ENCODE data around the gene STARD10. TPM values are rescaled to one million over a fixed set of nuclear protein-coding genes. Genes with fewer than 3 reads are reported as not detected.

The STARD10 gene
- total RNA-seq, 2 donors from 2014 or later: 20.4 to 22.1 TPM

- no peak for DNase-seq (ENCODE audit: low spot score)
- intact Hi-C loops (cut with DNase I): no loop called here
Measured at GRCh38 chr11:72705442-72706365, 88.1 kb downstream of the STARD10 start.

DNA sequence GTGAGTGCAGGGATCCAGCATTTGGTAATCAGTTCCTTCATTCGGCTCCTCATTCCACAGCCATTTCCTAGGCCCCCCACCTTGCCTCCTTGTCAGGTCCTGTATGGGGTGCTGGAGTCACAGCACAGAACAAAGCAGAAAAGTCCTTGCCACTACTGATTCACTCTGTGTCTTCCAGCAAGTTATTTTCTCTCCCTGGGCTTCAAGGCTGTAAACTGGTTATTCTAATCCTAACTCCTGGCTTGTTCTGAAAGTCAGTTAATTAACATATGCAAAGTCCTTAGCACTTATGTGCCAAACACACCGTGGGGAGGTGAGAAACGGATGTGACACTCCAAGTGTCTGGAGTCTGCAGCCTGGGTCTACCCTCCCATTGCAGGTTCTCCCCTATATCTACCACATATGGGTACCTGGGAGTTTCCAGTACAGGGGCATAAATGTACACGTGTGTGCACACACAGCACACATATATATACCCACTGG, 89.0 kb downstream of the STARD10 start:
- no peak for DNase-seq (ENCODE audit: low spot score)
- intact Hi-C loops (cut with DNase I): no loop called here

Small RNAs within 50 kb of the gene (microRNA-seq; reads per million reads assigned to microRNA genes)
- 0 reads per million in 2 donors for gene MIR4692 (ENCODE audit: borderline microRNAs expressed in 2 of 2)

Other genes starting within 250 kb of the STARD10 start
- 10 to 100 TPM; 33.0 to 38.8 TPM for gene PDE2A, start 119.6 kb downstream of the STARD10 start, total RNA-seq
- 10 to 100 TPM; 49.9 to 81.9 TPM for gene ARAP1, start 41.6 kb downstream of the STARD10 start, total RNA-seq
- gene ATG16L2, start 20.4 kb upstream of the STARD10 start, total RNA-seq: 10 to 100 TPM; 13.5 to 17.6 TPM

All from posterior vena cava (tissue), 2 donors.